OCI-LY1 (cell line): Measurements from ENCODE around the gene KCNJ12.

Experiments used
- CTCF ChIP-seq: fragments of 200-600 bp; sonication (generic), shearing (Covaris generic); IDR thresholded peaks from 2 replicates; pipeline ENCODE4 v1.5.1; 2017; ENCODE audit warnings: mild to moderate bottlenecking, antibody characterized with exemption, low read length, moderate library complexity, mixed read lengths
- EZH2 ChIP-seq: fragments of 200-600 bp; sonication (generic), shearing (Covaris generic); IDR thresholded peaks from 2 replicates; pipeline ENCODE4 v1.8.0; 2017; ENCODE audit warnings: borderline replicate concordance, mixed run types, mild to moderate bottlenecking, antibody characterized with exemption, low read length, moderate library complexity, mixed read lengths

DNA sequence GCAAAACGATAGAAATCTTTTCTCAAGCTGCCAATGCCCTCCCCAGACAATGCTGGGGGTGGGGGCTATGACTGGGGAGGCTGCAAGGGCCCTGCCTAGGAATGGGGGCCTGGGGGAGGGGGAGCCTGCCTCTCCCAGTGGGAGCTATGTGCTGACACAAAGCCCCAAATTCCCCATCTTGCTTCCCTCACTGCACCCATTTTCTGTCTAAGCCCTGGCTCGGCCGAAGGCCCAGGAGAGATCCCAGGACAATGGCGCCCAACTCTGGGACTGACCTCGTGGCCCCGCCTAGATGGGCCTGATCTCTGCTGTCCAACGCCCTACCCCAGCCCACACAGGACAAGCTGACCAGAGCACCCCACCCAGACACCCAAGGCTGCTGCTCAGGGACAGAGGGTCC is 11.1 kb upstream of the KCNJ12 start:
- TF ChIP-seq CTCF (no peak), EZH2 (no peak)
